ENCODE measurements around the gene ARHGEF40.

ARHGEF40 gene

DNA sequence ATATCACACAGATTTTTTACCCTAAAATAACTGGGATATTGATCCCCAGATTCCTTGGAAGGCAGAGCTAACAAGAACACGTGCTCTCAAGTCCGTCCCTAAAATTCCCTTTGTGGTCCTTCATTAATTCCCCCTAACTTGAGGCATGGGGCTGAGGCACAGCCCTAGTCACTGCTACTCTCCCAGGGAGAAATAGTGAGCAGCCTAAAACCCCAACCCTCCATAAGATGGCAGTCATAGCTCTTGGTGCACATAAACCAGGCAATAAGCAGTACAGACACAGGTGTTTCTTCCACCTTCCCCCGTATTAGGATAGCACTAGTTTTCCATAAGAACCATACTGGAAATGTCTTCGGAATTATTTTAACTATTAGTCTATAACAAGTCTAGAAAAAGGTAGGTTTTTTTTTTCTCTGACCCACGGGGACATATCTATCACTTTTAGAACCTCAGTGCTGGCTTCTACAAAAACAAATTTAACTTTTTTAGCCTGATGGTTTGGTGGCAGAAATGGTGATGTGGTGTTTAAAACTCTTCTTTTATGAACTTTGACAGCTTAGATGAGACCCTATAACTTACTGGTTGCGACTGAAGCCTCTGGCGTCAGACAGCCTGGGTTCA is 3.1 kb upstream of the ARHGEF40 start:
- Histone ChIP-seq H3K27me3 (ENCODE audit: insufficient read depth, poor library complexity, severe bottlenecking) (no peaks in the 10 kb centered on the region), H3K27ac (replicated peaks) (no peak overlapping the region), H3K4me3 (replicated peaks; ENCODE audit: insufficient read depth, low read length) (no peak overlapping the region)
- peak in 1 of 2 experiments; percentile 43 for DNase-seq (ENCODE audit: low read depth in 1 of 2, low spot score in 1 of 2)
- TF ChIP-seq SPI1 (IDR thresholded peaks at IDR 0.05; ENCODE audit: borderline replicate concordance, low read depth) (no peak), POLR2AphosphoS5 (IDR thresholded peaks at IDR 0.05; ENCODE audit: low read depth) (no peak), GABPA (IDR thresholded peaks at IDR 0.05; ENCODE audit: low read depth) (no peak)
- TF ChIP-seq, protein P1, sequence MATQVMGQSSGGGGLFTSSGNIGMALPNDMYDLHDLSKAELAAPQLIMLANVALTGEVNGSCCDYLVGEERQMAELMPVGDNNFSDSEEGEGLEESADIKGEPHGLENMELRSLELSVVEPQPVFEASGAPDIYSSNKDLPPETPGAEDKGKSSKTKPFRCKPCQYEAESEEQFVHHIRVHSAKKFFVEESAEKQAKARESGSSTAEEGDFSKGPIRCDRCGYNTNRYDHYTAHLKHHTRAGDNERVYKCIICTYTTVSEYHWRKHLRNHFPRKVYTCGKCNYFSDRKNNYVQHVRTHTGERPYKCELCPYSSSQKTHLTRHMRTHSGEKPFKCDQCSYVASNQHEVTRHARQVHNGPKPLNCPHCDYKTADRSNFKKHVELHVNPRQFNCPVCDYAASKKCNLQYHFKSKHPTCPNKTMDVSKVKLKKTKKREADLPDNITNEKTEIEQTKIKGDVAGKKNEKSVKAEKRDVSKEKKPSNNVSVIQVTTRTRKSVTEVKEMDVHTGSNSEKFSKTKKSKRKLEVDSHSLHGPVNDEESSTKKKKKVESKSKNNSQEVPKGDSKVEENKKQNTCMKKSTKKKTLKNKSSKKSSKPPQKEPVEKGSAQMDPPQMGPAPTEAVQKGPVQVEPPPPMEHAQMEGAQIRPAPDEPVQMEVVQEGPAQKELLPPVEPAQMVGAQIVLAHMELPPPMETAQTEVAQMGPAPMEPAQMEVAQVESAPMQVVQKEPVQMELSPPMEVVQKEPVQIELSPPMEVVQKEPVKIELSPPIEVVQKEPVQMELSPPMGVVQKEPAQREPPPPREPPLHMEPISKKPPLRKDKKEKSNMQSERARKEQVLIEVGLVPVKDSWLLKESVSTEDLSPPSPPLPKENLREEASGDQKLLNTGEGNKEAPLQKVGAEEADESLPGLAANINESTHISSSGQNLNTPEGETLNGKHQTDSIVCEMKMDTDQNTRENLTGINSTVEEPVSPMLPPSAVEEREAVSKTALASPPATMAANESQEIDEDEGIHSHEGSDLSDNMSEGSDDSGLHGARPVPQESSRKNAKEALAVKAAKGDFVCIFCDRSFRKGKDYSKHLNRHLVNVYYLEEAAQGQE (IDR thresholded peaks at IDR 0.05; ENCODE audit: insufficient replicate concordance, low read depth): no peak
- TF ChIP-seq, protein P2, sequence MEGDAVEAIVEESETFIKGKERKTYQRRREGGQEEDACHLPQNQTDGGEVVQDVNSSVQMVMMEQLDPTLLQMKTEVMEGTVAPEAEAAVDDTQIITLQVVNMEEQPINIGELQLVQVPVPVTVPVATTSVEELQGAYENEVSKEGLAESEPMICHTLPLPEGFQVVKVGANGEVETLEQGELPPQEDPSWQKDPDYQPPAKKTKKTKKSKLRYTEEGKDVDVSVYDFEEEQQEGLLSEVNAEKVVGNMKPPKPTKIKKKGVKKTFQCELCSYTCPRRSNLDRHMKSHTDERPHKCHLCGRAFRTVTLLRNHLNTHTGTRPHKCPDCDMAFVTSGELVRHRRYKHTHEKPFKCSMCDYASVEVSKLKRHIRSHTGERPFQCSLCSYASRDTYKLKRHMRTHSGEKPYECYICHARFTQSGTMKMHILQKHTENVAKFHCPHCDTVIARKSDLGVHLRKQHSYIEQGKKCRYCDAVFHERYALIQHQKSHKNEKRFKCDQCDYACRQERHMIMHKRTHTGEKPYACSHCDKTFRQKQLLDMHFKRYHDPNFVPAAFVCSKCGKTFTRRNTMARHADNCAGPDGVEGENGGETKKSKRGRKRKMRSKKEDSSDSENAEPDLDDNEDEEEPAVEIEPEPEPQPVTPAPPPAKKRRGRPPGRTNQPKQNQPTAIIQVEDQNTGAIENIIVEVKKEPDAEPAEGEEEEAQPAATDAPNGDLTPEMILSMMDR (IDR thresholded peaks at IDR 0.05; ENCODE audit: insufficient read depth, low read length): peak; percentile 37

DNA sequence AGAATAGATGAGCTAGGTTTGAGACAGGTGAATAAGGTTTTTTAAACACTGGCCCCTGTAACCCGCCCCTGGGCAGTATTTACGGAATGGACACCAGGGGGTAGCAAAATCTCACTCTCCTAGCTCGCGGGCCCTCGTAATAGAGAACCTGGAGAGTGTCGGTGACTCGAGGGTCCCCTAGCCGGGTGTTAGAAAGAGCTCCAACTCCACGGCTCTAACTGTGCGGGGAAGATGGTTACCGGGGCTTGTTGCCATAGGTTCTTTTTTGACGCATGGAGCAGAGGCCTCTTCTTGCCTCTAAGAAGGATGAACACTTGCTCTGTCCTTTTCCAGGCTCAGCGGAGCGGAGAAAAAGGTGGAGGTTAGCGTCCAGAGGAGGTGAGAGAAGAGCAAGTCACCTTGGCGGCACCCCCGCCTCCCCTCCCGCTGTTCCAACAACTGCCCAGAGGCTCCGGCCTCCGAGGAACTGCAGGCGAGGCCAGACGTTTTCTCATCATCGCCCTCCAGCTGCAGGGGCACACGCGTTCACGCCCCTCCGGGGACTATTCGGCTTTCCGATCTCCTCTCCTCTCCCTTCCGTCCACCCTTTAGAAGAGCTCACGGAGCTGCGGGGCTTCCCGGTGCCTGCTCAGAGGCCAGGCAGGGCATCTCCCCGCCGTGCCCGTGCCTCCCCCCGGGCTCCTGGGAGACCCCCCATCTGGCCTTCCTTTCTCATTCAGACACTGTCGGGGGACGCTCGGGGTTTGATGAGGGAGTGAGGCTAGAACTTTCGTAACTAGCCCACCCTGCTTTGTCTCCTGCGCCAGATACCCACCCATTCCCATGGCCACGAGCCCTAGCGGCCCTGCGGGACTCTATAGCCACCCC is 1.4 kb upstream of the ARHGEF40 start:
- TF ChIP-seq, protein P2 (IDR thresholded peaks at IDR 0.05; ENCODE audit: insufficient read depth, low read length): peak; percentile 60
- no peak for TF ChIP-seq POLR2AphosphoS5 (IDR thresholded peaks at IDR 0.05; ENCODE audit: low read depth)
- Histone ChIP-seq H3K27me3 (ENCODE audit: insufficient read depth, poor library complexity, severe bottlenecking) (no peaks in the 10 kb centered on the region), H3K4me3 (replicated peaks; ENCODE audit: insufficient read depth, low read length) (no peak overlapping the region), H3K27ac (replicated peaks) (no peak overlapping the region)
- peak; percentile 41 to 72 for DNase-seq (ENCODE audit: low read depth in 1 of 2, low spot score in 1 of 2)

DNA sequence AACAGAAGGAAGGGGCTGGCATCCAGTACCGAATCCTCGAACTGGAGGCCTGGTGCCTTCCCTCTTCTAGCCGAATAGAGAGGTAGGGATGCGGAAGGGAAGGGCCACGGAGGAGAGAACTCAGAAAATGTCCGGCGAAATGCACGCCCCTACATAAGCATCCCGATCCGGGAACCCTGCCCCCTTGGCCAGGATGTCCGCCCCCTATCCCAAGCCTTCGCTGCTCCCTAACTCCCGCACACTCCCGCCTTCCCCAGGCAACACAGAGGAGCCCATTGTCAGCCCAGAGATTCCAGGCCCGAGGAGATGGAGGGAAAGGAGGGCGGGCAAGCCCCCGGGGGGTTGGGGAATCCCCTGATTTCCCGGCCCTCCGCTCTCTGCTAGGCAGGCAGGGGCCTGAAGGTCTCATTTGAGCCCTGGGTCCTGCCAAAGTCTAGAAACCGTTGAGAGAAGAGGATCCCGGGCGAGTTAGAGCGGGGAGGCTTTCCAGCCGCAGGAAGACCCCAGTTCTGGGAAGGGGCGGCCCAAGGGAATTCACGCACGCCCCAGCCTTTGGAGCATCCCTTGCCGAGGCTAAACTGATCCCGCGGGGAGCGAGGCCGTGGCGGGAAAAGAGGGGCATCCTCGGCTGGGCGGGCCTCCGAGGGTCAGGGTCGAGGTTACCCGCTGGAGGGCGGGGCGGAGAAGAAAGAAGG is 569 bp upstream of the ARHGEF40 start:
- TF ChIP-seq GABPA (IDR thresholded peaks at IDR 0.05; ENCODE audit: low read depth): no peak
- TF ChIP-seq POLR2AphosphoS5 (IDR thresholded peaks at IDR 0.05; ENCODE audit: low read depth): no peak
- no peak for TF ChIP-seq SPI1 (IDR thresholded peaks at IDR 0.05; ENCODE audit: borderline replicate concordance, low read depth)
- TF ChIP-seq, protein P1 (IDR thresholded peaks at IDR 0.05; ENCODE audit: insufficient replicate concordance, low read depth): no peak
- TF ChIP-seq, protein P2 (IDR thresholded peaks at IDR 0.05; ENCODE audit: insufficient read depth, low read length): no peak
- Histone ChIP-seq H3K27ac (replicated peaks) (no peak overlapping the region), H3K27me3 (ENCODE audit: insufficient read depth, poor library complexity, severe bottlenecking) (no peaks in the 10 kb centered on the region), H3K4me3 (replicated peaks; ENCODE audit: insufficient read depth, low read length) (peak overlapping the region; percentile 77)
- DNase-seq (ENCODE audit: low read depth in 1 of 2, low spot score in 1 of 2): peak in 1 of 2 experiments; percentile 23

Data from HL-60 (cell line).